MM.1S (cell line): ENCODE data around the gene GAB1.
A peak's percentile ranks its signal among the peaks of the same experiment; 100 is the strongest.

Experiments used
- CTCF ChIP-seq: fragments of 300-600 bp; sonication (generic); IDR thresholded peaks from 2 replicates; pipeline ENCODE4 v1.5.1; 2016; ENCODE audit warnings: antibody characterized with exemption, low read length, mixed read lengths
- EZH2phosphoT487 ChIP-seq: fragments of 300-600 bp; sonication (generic); IDR thresholded peaks from 2 replicates; pipeline ENCODE4 v1.6.1; 2018; ENCODE audit warnings: antibody characterized with exemption, low read length

GRCh38 chr4:143399113-143399949 lies 62.7 kb downstream of the GAB1 start:
- peak; percentile 70 for TF ChIP-seq CTCF
- no peak for TF ChIP-seq EZH2phosphoT487
